ENCODE data around the gene PLS1.

- no peak for TF ChIP-seq EZH2phosphoT487 (IDR thresholded peaks at IDR 0.05; ENCODE audit: borderline replicate concordance, low read length)
- TF ChIP-seq CTCF (conservative IDR thresholded peaks at IDR 0.05; ENCODE audit: low read depth, low read length) = no peak
- no peak for TF ChIP-seq EZH2 (IDR thresholded peaks at IDR 0.05; ENCODE audit: low read length, unreplicated experiment)
These were observed 67.7 kb downstream of the PLS1 start for GRCh38 chr3:142663865-142664264.
